ENCODE data around the gene INAFM2.

Gene INAFM2

DNA sequence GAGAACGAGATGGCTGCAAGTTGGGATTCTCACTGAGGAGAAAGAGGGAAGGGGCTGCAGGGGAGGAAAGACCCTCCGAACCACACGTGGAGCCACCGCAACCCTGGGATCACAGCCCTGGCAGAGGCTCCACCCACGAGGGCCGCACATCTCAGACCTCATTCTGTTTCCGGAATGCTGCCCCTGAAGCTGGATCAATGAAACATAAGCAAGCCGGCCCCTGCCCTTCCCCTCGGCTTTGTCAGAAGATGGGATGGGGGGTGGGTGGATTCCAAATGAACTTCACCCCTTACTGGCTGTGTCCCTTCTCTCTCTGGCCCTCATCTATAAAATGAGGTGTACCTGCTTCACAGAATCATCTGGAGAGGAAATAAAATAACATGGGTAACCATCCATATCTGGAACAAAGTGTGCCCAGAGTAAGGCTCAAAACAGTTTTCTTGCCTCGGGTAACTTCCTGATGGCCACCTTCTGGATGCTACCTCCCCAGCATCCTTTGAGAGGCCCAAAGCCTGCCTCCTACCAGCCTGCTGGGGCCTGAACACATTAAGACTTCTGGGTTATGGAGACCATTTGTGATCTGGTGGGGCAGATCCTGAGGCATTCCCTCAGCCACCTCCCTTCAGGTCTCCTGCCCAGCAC, 21.9 kb downstream of the INAFM2 start:
- no peak for DNase-seq

- no peak for DNase-seq
Observed at GRCh38 chr15:40345867-40346578, 22.5 kb downstream of the INAFM2 start.

DNA sequence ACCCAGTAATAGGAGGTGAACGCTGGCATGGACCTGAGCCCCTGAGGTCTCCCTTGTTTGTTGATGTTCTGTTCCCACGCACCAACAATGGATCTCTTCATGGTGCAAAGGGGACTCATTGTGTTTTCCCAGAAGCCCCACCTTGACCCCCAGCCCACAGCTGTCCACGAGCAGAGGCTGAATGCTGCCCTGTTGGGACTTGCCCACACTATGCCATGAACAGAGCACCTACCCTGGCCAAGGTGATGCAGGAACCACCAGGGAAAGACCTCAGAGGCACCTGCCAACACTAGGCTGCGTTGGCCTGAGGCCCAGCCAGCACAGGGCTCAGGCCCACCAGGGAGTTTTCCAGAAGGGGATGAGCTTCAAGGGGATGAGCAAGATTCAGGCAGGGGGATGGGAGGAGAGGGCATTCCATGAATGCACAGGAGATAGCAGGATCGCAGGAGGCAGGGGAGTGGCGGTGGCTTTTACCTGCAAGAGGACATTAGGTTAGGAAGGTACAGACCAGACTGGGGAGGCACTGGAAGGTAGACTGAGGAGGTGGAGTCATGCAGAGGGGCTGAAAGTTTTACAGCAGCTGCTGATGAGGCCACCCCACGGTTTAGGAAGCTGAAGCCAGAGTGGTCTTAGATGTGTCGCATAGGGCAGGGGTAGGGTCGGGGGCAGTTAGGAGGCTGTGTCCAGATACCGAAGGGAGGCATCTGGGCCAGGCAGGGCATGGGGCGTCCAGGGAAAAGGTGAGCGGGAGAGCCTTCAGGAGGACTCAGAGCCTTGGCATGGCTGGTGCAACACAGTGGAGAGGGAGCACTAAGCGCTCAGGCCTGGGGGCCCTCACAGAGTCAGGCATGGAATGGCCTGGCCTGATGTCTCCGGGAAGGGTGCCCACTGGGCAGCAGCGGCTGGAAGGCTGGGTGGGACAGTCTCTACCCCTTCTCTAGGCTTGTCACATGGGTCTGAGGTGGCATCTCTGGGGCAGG, 23.4 kb downstream of the INAFM2 start:
- DNase-seq: no peak

GRCh38 chr15:40347559-40348473, 24.3 kb downstream of the INAFM2 start:
- no peak for DNase-seq

- no peak for DNase-seq
Observed at GRCh38 chr15:40348474-40348870, 25.0 kb downstream of the INAFM2 start.

- no peak for DNase-seq
Observed at GRCh38 chr15:40349163-40349562, 25.7 kb downstream of the INAFM2 start.

- no peak for DNase-seq
Observed at GRCh38 chr15:40352281-40352901, 28.9 kb downstream of the INAFM2 start.

GRCh38 chr15:40353697-40354096, 30.2 kb downstream of the INAFM2 start:
- DNase-seq: peak; percentile 35

GRCh38 chr15:40354408-40355171, 31.1 kb downstream of the INAFM2 start:
- DNase-seq: peak; percentile 86

DNA sequence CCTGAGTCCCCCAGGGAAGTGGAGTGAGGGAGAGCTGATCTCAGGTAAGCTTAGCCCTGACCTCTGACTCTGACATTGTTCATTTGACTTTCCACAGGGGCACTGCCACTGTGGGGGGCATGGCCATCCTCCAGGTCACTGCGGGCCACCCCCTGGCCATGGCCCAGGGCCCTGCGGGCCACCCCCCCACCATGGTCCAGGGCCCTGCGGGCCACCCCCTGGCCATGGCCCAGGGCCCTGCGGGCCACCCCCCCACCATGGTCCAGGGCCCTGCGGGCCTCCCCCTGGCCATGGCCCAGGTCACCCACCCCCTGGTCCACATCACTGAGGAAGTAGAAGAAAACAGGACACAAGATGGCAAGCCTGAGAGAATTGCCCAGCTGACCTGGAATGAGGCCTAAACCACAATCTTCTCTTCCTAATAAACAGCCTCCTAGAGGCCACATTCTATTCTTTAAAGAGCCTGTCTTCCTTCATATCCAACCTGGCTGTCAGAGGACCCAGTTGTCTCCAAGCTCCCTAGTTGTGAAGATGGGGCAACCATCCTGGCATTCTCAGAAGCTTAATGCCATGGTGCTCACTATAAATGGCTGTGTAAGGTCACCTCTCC, 32.6 kb downstream of the INAFM2 start:
- DNase-seq: no peak

- no peak for DNase-seq
Observed at GRCh38 chr15:40357246-40357645, 33.8 kb downstream of the INAFM2 start.

DNA sequence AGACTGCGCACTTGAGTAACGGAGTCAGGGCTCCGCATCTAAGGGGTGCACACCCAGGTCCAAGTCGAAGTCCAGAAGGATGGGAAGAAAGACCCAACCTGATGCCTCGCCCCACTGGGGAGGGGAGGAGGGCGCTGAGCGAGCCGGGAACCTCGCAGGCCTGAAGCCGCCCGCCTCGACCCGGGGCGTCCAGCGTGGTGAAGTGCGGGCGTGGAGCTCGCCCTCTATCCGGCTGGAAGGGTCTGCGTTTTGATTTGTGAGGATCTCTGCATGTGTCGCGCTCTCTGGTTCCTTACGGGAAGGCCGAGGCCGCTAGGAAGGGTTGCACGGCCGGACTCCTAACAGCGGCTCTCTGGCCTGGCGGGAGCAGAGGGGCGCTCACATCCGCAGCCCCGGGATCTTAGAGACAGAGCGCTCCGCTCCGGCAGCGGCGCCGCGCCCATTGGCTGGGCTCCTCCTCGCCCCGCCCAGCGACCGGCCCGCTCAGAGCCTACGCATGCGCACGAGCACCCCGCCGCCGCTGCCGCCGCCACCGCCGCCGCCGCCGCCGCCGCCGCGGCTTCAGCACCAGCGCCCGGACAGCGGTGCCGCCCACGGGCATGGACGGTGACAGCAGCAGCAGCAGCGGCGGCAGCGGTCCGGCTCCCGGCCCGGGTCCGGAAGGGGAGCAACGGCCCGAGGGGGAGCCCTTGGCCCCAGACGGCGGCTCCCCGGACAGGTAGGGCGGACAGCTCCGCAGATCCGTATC, 34.4 kb downstream of the INAFM2 start, which contains the start of gene DISP2:
DISP2 (plus strand) TSS at position 497 of the 748 bp plus-strand sequence; CDS start at position 600, 103 bp downstream.
- DNase-seq: peak; percentile 74

DNA sequence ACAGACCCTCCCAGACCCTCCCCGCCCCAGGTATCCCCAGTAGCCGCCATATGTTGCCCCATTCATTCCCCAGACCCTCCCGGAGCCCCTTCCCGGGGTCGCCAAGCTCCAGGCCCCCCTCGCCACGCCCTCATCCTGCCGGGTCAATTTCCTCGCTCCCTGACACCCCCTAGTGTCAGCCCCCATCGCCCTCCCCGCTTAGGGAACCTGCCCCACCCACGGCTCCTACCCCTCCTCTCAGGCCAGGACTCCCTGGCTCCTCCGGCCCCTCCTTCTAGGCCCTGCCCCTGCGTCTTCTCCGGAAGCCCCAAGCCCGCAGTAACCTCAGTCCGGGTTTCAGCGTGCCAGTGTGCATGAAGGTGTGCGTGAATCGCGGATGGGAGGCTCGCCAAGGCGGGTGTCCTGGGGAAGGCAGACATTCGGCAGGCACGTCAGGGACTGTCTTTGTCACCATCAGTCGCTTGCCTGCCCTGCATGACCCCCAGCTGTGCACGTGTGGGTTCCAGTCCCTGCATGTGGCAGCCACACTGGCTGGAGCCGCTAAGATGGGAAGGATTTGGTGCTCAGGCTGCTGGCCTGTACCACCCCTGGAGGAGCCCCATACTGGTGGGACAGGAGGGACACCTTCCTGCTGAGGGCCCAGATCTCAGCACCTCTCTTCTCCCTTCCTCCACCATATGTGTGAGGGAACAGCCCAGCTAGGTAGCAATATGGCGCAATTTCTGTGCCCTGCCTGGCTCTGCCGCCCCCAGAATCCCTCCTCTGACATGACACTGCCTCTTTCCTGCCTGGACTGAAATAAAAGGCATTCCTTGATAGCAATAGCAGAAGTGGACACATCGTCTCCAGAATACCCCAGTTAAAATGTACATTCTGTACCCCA, 35.2 kb downstream of the INAFM2 start:
- peak; percentile 41 for DNase-seq

DNA sequence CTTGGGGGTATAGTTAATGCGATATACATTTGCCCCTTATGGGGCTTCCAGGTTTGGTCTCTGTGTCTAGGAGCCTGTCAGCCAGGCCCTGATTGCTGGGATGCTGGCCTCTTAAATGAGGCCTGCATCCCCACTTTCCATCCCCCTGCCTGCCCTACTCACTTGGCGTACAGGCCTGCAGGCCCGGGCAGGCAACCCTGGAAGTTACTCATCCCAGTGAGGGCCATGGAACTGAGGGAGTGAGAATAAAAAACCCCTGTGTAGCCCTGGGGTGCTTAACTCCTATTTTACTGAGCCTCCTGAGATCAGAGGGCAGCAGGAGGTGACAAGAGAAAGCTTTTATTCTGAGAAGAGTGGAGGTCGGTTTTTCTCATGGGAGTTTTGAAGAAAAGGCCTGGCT, 36.5 kb downstream of the INAFM2 start:
- DNase-seq: no peak

GRCh38 chr15:40361640-40362039, 38.1 kb downstream of the INAFM2 start:
- DNase-seq: no peak

- DNase-seq: no peak
Observed at GRCh38 chr15:40363611-40364010, 40.1 kb downstream of the INAFM2 start.

GRCh38 chr15:40364251-40364650, 40.8 kb downstream of the INAFM2 start:
- DNase-seq: no peak

DNA sequence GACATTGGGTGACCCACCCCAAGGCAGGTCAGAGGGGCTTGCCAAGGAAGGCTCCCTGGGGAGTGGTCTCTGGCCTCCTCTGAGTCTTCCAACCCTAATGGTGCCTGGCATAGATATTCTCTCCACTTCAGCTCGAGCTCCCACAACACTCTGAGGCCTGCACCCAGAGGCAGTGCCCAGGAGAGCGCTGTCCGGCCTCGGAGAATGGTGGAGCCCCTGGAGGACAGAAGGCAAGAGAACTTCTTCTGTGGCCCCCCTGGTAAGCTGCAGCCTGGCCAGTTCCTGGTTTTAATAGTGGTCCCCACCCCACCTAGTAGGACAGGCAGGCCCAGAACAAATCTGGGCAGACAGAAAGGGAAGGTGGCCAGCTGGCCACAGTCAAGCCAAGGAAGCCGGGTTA, 41.5 kb downstream of the INAFM2 start:
- DNase-seq: no peak
